Measurements from ENCODE around the gene ALDOB. TPM values are rescaled to one million over a fixed set of nuclear protein-coding genes. Genes with fewer than 3 reads are reported as not detected.

Gene ALDOB
- polyA plus RNA-seq, 1 donor from 2014 or later: not detected

DNA sequence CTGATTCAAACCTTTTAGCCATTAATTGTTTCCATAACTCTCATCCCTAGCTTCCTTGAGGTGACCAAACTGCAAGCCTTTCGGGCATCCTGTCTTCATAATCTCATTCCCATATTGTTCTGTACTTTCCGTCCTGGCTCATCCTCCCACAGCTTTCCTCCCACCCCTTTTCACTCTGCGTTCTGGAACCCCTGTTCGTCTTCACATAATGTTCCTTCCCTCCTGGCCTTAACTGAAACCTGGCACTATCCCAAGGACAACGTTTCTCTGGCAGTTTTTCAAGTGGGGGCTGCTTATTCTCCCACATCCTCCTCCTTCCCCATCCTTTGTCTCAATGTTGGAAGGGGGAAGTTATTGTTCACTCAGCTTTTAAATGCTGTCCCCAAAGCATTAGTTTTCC is 35.5 kb downstream of the ALDOB start:
- Histone ChIP-seq H3F3A (ENCODE audit: insufficient read depth, low read length, poor library complexity, severe bottlenecking) (no peaks in the 10 kb centered on the region), H3K9me3 (ENCODE audit: low read length) (no peaks in the 10 kb centered on the region), H2AFZ (ENCODE audit: low read depth, low read length) (no peak overlapping the region), H3K4me3 (ENCODE audit: low read length) (peak overlapping the region; percentile 72), H3K36me3 (ENCODE audit: insufficient read depth, low read length) (peaks cover 31% of the 10 kb centered on the region), H3K9me2 (ENCODE audit: insufficient read depth, low read length) (no peaks in the 10 kb centered on the region), H3K4me2 (ENCODE audit: low read length) (peak overlapping the region; percentile 85), H3K27me3 (ENCODE audit: insufficient read depth, low read depth, low read length) (no peaks in the 10 kb centered on the region), H3K9ac (ENCODE audit: low read length) (no peak overlapping the region), H3K79me2 (replicated peaks; ENCODE audit: insufficient read depth, low read length) (peaks cover 56% of the 10 kb centered on the region), H3K27ac (ENCODE audit: low read length) (no peak overlapping the region), H4K20me1 (ENCODE audit: insufficient read depth) (no peaks in the 10 kb centered on the region)
- TF ChIP-seq, protein P1, sequence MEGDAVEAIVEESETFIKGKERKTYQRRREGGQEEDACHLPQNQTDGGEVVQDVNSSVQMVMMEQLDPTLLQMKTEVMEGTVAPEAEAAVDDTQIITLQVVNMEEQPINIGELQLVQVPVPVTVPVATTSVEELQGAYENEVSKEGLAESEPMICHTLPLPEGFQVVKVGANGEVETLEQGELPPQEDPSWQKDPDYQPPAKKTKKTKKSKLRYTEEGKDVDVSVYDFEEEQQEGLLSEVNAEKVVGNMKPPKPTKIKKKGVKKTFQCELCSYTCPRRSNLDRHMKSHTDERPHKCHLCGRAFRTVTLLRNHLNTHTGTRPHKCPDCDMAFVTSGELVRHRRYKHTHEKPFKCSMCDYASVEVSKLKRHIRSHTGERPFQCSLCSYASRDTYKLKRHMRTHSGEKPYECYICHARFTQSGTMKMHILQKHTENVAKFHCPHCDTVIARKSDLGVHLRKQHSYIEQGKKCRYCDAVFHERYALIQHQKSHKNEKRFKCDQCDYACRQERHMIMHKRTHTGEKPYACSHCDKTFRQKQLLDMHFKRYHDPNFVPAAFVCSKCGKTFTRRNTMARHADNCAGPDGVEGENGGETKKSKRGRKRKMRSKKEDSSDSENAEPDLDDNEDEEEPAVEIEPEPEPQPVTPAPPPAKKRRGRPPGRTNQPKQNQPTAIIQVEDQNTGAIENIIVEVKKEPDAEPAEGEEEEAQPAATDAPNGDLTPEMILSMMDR (IDR thresholded peaks at IDR 0.05; ENCODE audit: poor library complexity, severe bottlenecking): no peak
- TF ChIP-seq TAF1 (IDR thresholded peaks at IDR 0.05; ENCODE audit: low read depth): no peak
- no peak for TF ChIP-seq EZH2 (IDR thresholded peaks at IDR 0.05; ENCODE audit: borderline replicate concordance, insufficient read depth, low read length, poor library complexity, severe bottlenecking)
- TF ChIP-seq, protein P2, sequence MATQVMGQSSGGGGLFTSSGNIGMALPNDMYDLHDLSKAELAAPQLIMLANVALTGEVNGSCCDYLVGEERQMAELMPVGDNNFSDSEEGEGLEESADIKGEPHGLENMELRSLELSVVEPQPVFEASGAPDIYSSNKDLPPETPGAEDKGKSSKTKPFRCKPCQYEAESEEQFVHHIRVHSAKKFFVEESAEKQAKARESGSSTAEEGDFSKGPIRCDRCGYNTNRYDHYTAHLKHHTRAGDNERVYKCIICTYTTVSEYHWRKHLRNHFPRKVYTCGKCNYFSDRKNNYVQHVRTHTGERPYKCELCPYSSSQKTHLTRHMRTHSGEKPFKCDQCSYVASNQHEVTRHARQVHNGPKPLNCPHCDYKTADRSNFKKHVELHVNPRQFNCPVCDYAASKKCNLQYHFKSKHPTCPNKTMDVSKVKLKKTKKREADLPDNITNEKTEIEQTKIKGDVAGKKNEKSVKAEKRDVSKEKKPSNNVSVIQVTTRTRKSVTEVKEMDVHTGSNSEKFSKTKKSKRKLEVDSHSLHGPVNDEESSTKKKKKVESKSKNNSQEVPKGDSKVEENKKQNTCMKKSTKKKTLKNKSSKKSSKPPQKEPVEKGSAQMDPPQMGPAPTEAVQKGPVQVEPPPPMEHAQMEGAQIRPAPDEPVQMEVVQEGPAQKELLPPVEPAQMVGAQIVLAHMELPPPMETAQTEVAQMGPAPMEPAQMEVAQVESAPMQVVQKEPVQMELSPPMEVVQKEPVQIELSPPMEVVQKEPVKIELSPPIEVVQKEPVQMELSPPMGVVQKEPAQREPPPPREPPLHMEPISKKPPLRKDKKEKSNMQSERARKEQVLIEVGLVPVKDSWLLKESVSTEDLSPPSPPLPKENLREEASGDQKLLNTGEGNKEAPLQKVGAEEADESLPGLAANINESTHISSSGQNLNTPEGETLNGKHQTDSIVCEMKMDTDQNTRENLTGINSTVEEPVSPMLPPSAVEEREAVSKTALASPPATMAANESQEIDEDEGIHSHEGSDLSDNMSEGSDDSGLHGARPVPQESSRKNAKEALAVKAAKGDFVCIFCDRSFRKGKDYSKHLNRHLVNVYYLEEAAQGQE (IDR thresholded peaks at IDR 0.05; ENCODE audit: borderline replicate concordance): no peak
- no peak for TF ChIP-seq SMC3 (conservative IDR thresholded peaks at IDR 0.05; ENCODE audit: poor library complexity)
- TF ChIP-seq EP300 (conservative IDR thresholded peaks at IDR 0.05; ENCODE audit: poor library complexity, severe bottlenecking): no peak
- no peak for TF ChIP-seq RAD21 (conservative IDR thresholded peaks at IDR 0.05)
- TF ChIP-seq MXI1 (conservative IDR thresholded peaks at IDR 0.05; ENCODE audit: poor library complexity, severe bottlenecking): no peak
- no peak for TF ChIP-seq POLR2AphosphoS5 (IDR thresholded peaks at IDR 0.05)

DNA sequence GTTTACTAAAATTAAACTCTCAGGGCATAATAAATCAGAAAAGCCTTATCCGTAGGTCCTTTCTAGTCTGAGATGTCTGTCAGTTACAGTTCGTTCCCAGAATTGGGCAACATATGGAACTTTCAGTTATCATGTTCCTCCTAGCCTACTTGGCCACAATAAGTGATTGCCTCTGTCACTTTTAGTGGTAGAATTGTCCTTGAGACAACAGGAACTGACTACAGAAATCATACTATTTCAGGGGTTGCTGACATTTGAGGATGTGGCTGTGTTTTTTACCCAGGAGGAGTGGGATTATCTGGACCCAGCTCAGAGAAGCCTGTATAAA is 36.0 kb downstream of the ALDOB start:
- TF ChIP-seq EP300 (conservative IDR thresholded peaks at IDR 0.05; ENCODE audit: poor library complexity, severe bottlenecking) (no peak), POLR2AphosphoS5 (IDR thresholded peaks at IDR 0.05) (no peak), TAF1 (IDR thresholded peaks at IDR 0.05; ENCODE audit: low read depth) (no peak), SMC3 (conservative IDR thresholded peaks at IDR 0.05; ENCODE audit: poor library complexity) (no peak), RAD21 (conservative IDR thresholded peaks at IDR 0.05) (no peak)
- H3K79me2 ChIP-seq (replicated peaks; ENCODE audit: insufficient read depth, low read length): peaks cover 61% of the 10 kb centered on the region

More for the DNA sequence above, 36.0 kb downstream of the ALDOB start:
- H3K9me3 ChIP-seq (ENCODE audit: low read length): no peaks in the 10 kb centered on the region
- peak overlapping the region; percentile 92 for H2AFZ ChIP-seq (ENCODE audit: low read depth, low read length)
- no peaks in the 10 kb centered on the region for H3K27me3 ChIP-seq (ENCODE audit: insufficient read depth, low read depth, low read length)
- peak overlapping the region; percentile 85 for H3K4me2 ChIP-seq (ENCODE audit: low read length)
- peak overlapping the region; percentile 72 for H3K4me3 ChIP-seq (ENCODE audit: low read length)
- H3F3A ChIP-seq (ENCODE audit: insufficient read depth, low read length, poor library complexity, severe bottlenecking): no peaks in the 10 kb centered on the region
- H3K36me3 ChIP-seq (ENCODE audit: insufficient read depth, low read length): peaks cover 31% of the 10 kb centered on the region
- H4K20me1 ChIP-seq (ENCODE audit: insufficient read depth): no peaks in the 10 kb centered on the region
- H3K27ac ChIP-seq (ENCODE audit: low read length): peak overlapping the region; percentile 88
- H3K9me2 ChIP-seq (ENCODE audit: insufficient read depth, low read length): no peaks in the 10 kb centered on the region
- H3K9ac ChIP-seq (ENCODE audit: low read length): peak overlapping the region; percentile 83

Measured in neural cell (in vitro differentiated cells).